ENCODE results near the gene KYNU.
"Not testable (repeated sequence)": the region's sequence is repeated elsewhere in the genome, so short reads cannot be mapped to it uniquely, and the experiment has no call there.

The KYNU gene

GRCh38 chr2:142877216-142877838 lies at the start of gene KYNU:
KYNU (plus strand) TSS chr2:142877664; CDS start chr2:142885368, 7,704 bp downstream.
- in situ Hi-C loops (cut with MboI; ENCODE audit: low sequenced_read_pairs), result no loop called here

GRCh38 chr2:142834021-142834420 lies 43.4 kb upstream of the KYNU start:
- in situ Hi-C loops (cut with MboI; ENCODE audit: low sequenced_read_pairs), result no loop called here

- in situ Hi-C loops (cut with MboI; ENCODE audit: low sequenced_read_pairs), result no loop called here
These were observed 37.0 kb upstream of the KYNU start for GRCh38 chr2:142840436-142840835.

GRCh38 chr2:142841788-142842187 lies 35.7 kb upstream of the KYNU start:
- in situ Hi-C loops (cut with MboI; ENCODE audit: low sequenced_read_pairs), result no loop called here

GRCh38 chr2:142842369-142842768 lies 35.1 kb upstream of the KYNU start:
- in situ Hi-C loops (cut with MboI; ENCODE audit: low sequenced_read_pairs), result no loop called here

GRCh38 chr2:142843731-142844130 lies 33.7 kb upstream of the KYNU start:
- in situ Hi-C loops (cut with MboI; ENCODE audit: low sequenced_read_pairs), result no loop called here

GRCh38 chr2:142848023-142848606 lies 29.3 kb upstream of the KYNU start:
- in situ Hi-C loops (cut with MboI; ENCODE audit: low sequenced_read_pairs), result no loop called here

- in situ Hi-C loops (cut with MboI; ENCODE audit: low sequenced_read_pairs), result no loop called here
These were observed 27.6 kb upstream of the KYNU start for GRCh38 chr2:142849820-142850219.

GRCh38 chr2:142853912-142854311 lies 23.6 kb upstream of the KYNU start:
- in situ Hi-C loops (cut with MboI; ENCODE audit: low sequenced_read_pairs), result no loop called here

- in situ Hi-C loops (cut with MboI; ENCODE audit: low sequenced_read_pairs), result no loop called here
These were observed 20.0 kb upstream of the KYNU start for GRCh38 chr2:142857256-142858164.

- in situ Hi-C loops (cut with MboI; ENCODE audit: low sequenced_read_pairs), result no loop called here
These were observed 18.5 kb upstream of the KYNU start for GRCh38 chr2:142858961-142859360.

GRCh38 chr2:142862299-142862698 lies 15.2 kb upstream of the KYNU start:
- in situ Hi-C loops (cut with MboI; ENCODE audit: low sequenced_read_pairs), result no loop called here

- in situ Hi-C loops (cut with MboI; ENCODE audit: low sequenced_read_pairs), result no loop called here
These were observed 14.6 kb upstream of the KYNU start for GRCh38 chr2:142862847-142863246.

GRCh38 chr2:142863485-142863961 lies 13.9 kb upstream of the KYNU start:
- in situ Hi-C loops (cut with MboI; ENCODE audit: low sequenced_read_pairs), result no loop called here

GRCh38 chr2:142864605-142865004 lies 12.9 kb upstream of the KYNU start:
- in situ Hi-C loops (cut with MboI; ENCODE audit: low sequenced_read_pairs), result not testable (repeated sequence)

- in situ Hi-C loops (cut with MboI; ENCODE audit: low sequenced_read_pairs), result no loop called here
These were observed 11.5 kb upstream of the KYNU start for GRCh38 chr2:142865924-142866323.

- in situ Hi-C loops (cut with MboI; ENCODE audit: low sequenced_read_pairs), result no loop called here
These were observed 11.0 kb upstream of the KYNU start for GRCh38 chr2:142866426-142866825.

- in situ Hi-C loops (cut with MboI; ENCODE audit: low sequenced_read_pairs), result no loop called here
These were observed 10.3 kb upstream of the KYNU start for GRCh38 chr2:142867136-142867535.

- in situ Hi-C loops (cut with MboI; ENCODE audit: low sequenced_read_pairs), result no loop called here
These were observed 9.2 kb upstream of the KYNU start for GRCh38 chr2:142868229-142868762.

- in situ Hi-C loops (cut with MboI; ENCODE audit: low sequenced_read_pairs), result not testable (repeated sequence)
These were observed 8.4 kb upstream of the KYNU start for GRCh38 chr2:142869065-142869460.

- in situ Hi-C loops (cut with MboI; ENCODE audit: low sequenced_read_pairs), result no loop called here
These were observed 7.9 kb upstream of the KYNU start for GRCh38 chr2:142869461-142870106.

Data from HL-60/S4 treated with retinoic acid at 250 ng/mL for 4 days and 3 days (cell line).